ENCODE data around the gene OR12D3.

The OR12D3 gene

GRCh38 chr6:29336269-29336668, 38.8 kb downstream of the OR12D3 start:
- no peak for TF ChIP-seq CTCF (conservative IDR thresholded peaks at IDR 0.05; ENCODE audit: low read depth, low read length)
- no peak for DNase-seq (ENCODE audit: low read depth)

DNA sequence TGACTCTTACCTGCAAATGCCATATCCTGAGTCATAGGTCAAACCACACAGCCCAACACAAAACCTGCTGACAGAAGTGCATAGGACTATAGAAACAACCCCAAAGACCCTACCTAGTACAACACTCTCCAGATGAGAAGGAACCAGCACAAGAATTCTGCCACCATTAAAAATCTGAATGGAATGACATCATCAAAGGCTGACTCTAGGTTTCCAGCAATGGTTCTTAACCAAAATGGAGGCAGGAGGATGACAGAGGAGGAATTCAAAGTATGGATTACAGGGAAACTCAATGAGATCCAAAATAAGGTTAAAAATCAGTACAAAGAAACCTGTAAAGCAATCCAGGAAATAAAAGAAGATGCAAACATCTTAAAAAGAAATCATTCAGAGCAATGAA, 42.4 kb downstream of the OR12D3 start:
- no peak for DNase-seq (ENCODE audit: low read depth)
- no peak overlapping the region for H3K4me3 ChIP-seq (ENCODE audit: low read length)
- no peak for TF ChIP-seq CTCF (conservative IDR thresholded peaks at IDR 0.05; ENCODE audit: low read depth, low read length)

More at GRCh38 chr6:29336269-29336668, 38.8 kb downstream of the OR12D3 start:
- no peak overlapping the region for H3K4me3 ChIP-seq (ENCODE audit: low read length)

- H3K4me3 ChIP-seq (ENCODE audit: low read length) = no peak overlapping the region
- TF ChIP-seq CTCF (conservative IDR thresholded peaks at IDR 0.05; ENCODE audit: low read depth, low read length) = no peak
- no peak for DNase-seq (ENCODE audit: low read depth)
These were observed 49.3 kb downstream of the OR12D3 start for GRCh38 chr6:29325777-29326176.

Measured in retinal pigment epithelial cell (primary cell).